MCF 10A (cell line): ENCODE results near the gene PTPRT. TPM values are rescaled to one million over a fixed set of nuclear protein-coding genes. Genes with fewer than 3 reads are reported as not detected.

Experiments used
- BruUV-seq: library from RNA; stranded (reverse); fragments of 400-500 nt; replicated peaks from 2 replicates; lab custom pipeline; 2021; lab: Mats Ljungman, UMichigan
- CTCF ChIA-PET: fragments of 300-600 bp; sonication (Branson Sonifier 250); formaldehyde crosslinking; extraction: SDS; loops from one replicate; lab custom pipeline; 2021; ENCODE audit warnings: antibody characterized with exemption, inconsistent platforms; lab: Yijun Ruan, JAX
- POLR2A ChIA-PET: fragments of 300-600, 350-650 bp; sonication (Branson Sonifier 250); formaldehyde crosslinking; extraction: SDS; loops from one replicate; lab custom pipeline; 2020; ENCODE audit warnings: antibody characterized with exemption, inconsistent platforms; lab: Yijun Ruan, JAX
- DNase-seq: peaks from one replicate; pipeline ENCODE4 v3.0.0-alpha.2; 2018; ENCODE audit not compliant: unreplicated experiment
- H3K27ac Mint-ChIP-seq: one replicate; pipeline ENCODE4 v1.8.0; 2022; ENCODE audit warnings: mild to moderate bottlenecking, low read depth, mixed read lengths; ENCODE audit not compliant: unreplicated experiment
- H3K27me3 Mint-ChIP-seq: one replicate; pipeline ENCODE4 v1.8.0; 2022; ENCODE audit warnings: mixed read lengths; ENCODE audit not compliant: insufficient read depth, unreplicated experiment
- H3K36me3 Mint-ChIP-seq: one replicate; pipeline ENCODE4 v1.8.0; 2022; ENCODE audit warnings: mild to moderate bottlenecking, moderate library complexity, mixed read lengths; ENCODE audit not compliant: insufficient read depth, unreplicated experiment
- H3K4me1 Mint-ChIP-seq: one replicate; pipeline ENCODE4 v1.8.0; 2022; ENCODE audit warnings: mixed read lengths; ENCODE audit not compliant: insufficient read depth, unreplicated experiment
- H3K4me3 Mint-ChIP-seq: one replicate; pipeline ENCODE4 v1.8.0; 2022; ENCODE audit warnings: mild to moderate bottlenecking, moderate library complexity, mixed read lengths; ENCODE audit not compliant: unreplicated experiment
- H3K9me3 Mint-ChIP-seq: one replicate; pipeline ENCODE4 v1.8.0; 2022; ENCODE audit warnings: mixed read lengths; ENCODE audit not compliant: unreplicated experiment
- CTCF ChIP-seq: fragments of 200-600 bp; IDR thresholded peaks from one replicate; pipeline ENCODE4 v1.8.0; 2022; ENCODE audit warnings: antibody characterized with exemption, mild to moderate bottlenecking; ENCODE audit not compliant: unreplicated experiment
- intact Hi-C: fragments of 100-400 bp; cut with micrococcal nuclease; formaldehyde crosslinking; loops from 2 replicates; pipeline ENCODE4 v1.14.1; 2022
- total RNA-seq: library from RNA; stranded (reverse); gene quantifications from 2 replicates; pipeline ENCODE4 v1.2.3, GENCODE V29; 2022

PTPRT gene
- total RNA-seq, 1 experiment from 2014 or later, result not detected

- no TSS peak for BruUV-seq
Measured at GRCh38 chr20:43140726-43141125, 49.0 kb downstream of the PTPRT start.

GRCh38 chr20:43138061-43138770 is 51.5 kb downstream of the PTPRT start:
- H3K4me1 Mint-ChIP-seq, result no peaks in the 10 kb centered on the region
- H3K36me3 Mint-ChIP-seq, result no peaks in the 10 kb centered on the region
- H3K9me3 Mint-ChIP-seq, result peaks cover 47% of the 10 kb centered on the region
- no peak overlapping the region for H3K4me3 Mint-ChIP-seq
- ChIA-PET CTCF (no interaction called here), POLR2A (no interaction called here)
- DNase-seq, result no peak
- H3K27ac Mint-ChIP-seq, result no peak overlapping the region
- BruUV-seq, result no TSS peak
- no peaks in the 10 kb centered on the region for H3K27me3 Mint-ChIP-seq
- intact Hi-C loops, result no loop called here
- no peak for TF ChIP-seq CTCF

More at GRCh38 chr20:43140726-43141125, 49.0 kb downstream of the PTPRT start:
- Mint-ChIP-seq H3K4me1 (no peaks in the 10 kb centered on the region), H3K27me3 (no peaks in the 10 kb centered on the region), H3K4me3 (no peak overlapping the region), H3K36me3 (no peaks in the 10 kb centered on the region), H3K9me3 (peaks cover 44% of the 10 kb centered on the region), H3K27ac (no peak overlapping the region)
- DNase-seq, result no peak
- intact Hi-C loops, result no loop called here
- ChIA-PET CTCF (interaction anchor here (0.7 kb wide), 1 partner anchor 47 kb away, joined by 3 read pairs; no protein-coding TSS in a partner anchor), POLR2A (no interaction called here)
- TF ChIP-seq CTCF, result no peak

GRCh38 chr20:43137160-43137559 is 52.5 kb downstream of the PTPRT start:
- H3K4me3 Mint-ChIP-seq, result no peak overlapping the region
- no peak for DNase-seq
- BruUV-seq, result no TSS peak
- H3K9me3 Mint-ChIP-seq, result peaks cover 54% of the 10 kb centered on the region
- TF ChIP-seq CTCF, result no peak
- H3K4me1 Mint-ChIP-seq, result no peaks in the 10 kb centered on the region
- H3K27me3 Mint-ChIP-seq, result no peaks in the 10 kb centered on the region
- ChIA-PET POLR2A (no interaction called here), CTCF (no interaction called here)
- H3K36me3 Mint-ChIP-seq, result no peaks in the 10 kb centered on the region
- no peak overlapping the region for H3K27ac Mint-ChIP-seq
- intact Hi-C loops, result no loop called here

- POLR2A ChIA-PET, result interaction anchor here (0.6 kb wide), 1 partner anchor 10 kb away, joined by 4 read pairs; no protein-coding TSS in a partner anchor
- H3K9me3 Mint-ChIP-seq, result peaks cover 35% of the 10 kb centered on the region
- BruUV-seq, result no TSS peak
- CTCF ChIA-PET, result interaction anchor here (0.6 kb wide), 1 partner anchor 67 kb away, joined by 5 read pairs; no protein-coding TSS in a partner anchor
- H3K4me3 Mint-ChIP-seq, result no peak overlapping the region
- DNase-seq, result no peak
- no peaks in the 10 kb centered on the region for H3K4me1 Mint-ChIP-seq
- TF ChIP-seq CTCF, result no peak
- intact Hi-C loops, result no loop called here
- no peaks in the 10 kb centered on the region for H3K27me3 Mint-ChIP-seq
- H3K27ac Mint-ChIP-seq, result no peak overlapping the region
- H3K36me3 Mint-ChIP-seq, result no peaks in the 10 kb centered on the region
Measured at GRCh38 chr20:43124241-43124640, 65.5 kb downstream of the PTPRT start.
